Fibroblast of lung (primary cell): ENCODE results near the gene KCNQ1OT1.

Experiments used
- EZH2 ChIP-seq: IDR thresholded peaks from 2 replicates; pipeline ENCODE4 v1.5.1; 2012; ENCODE audit warnings: low read length, control low read depth, mild to moderate bottlenecking; ENCODE audit errors: missing control alignments
- TF ChIP-seq, protein P1 (sequence below), 2 donors: IDR thresholded peaks in 1 of 2; conservative IDR thresholded peaks in 1 of 2; 1 replicate in 1 of 2; 2 replicates in 1 of 2; pipeline ENCODE4 v1.5.1; 2011 to 2012; ENCODE audit warnings: low read length in 2 of 2, control low read depth in 1 of 2, inconsistent platforms in 1 of 2, low read depth in 1 of 2, mild to moderate bottlenecking in 1 of 2

DNA sequence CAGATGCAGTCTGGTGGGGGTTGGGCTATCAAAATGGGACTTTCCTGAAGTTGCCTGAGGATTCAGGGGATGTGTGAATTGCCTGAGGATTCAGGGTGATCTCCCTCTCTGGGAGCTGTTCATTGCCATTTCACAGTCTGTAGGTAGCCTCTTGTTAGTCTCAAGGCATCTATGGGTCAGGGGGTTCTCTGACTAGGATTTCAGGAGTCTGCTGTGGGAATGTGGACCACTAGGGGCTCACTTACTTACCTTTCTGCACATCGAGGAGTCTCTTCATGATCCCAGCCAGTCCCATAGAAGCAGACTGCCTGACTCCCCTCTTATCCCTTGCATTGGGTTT lies 54.0 kb downstream of the KCNQ1OT1 start:
- TF ChIP-seq EZH2: no peak
- TF ChIP-seq, protein P1, sequence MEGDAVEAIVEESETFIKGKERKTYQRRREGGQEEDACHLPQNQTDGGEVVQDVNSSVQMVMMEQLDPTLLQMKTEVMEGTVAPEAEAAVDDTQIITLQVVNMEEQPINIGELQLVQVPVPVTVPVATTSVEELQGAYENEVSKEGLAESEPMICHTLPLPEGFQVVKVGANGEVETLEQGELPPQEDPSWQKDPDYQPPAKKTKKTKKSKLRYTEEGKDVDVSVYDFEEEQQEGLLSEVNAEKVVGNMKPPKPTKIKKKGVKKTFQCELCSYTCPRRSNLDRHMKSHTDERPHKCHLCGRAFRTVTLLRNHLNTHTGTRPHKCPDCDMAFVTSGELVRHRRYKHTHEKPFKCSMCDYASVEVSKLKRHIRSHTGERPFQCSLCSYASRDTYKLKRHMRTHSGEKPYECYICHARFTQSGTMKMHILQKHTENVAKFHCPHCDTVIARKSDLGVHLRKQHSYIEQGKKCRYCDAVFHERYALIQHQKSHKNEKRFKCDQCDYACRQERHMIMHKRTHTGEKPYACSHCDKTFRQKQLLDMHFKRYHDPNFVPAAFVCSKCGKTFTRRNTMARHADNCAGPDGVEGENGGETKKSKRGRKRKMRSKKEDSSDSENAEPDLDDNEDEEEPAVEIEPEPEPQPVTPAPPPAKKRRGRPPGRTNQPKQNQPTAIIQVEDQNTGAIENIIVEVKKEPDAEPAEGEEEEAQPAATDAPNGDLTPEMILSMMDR (conservative IDR thresholded peaks at IDR 0.05 in 1 of 2, IDR thresholded peaks at IDR 0.05 in 1 of 2; ENCODE audit: low read depth in 1 of 2, low read length in 2 of 2): no peak
